ENCODE measurements around the gene CNTN5. TPM values are rescaled to one million over a fixed set of nuclear protein-coding genes. Genes with fewer than 3 reads are reported as not detected.

The CNTN5 gene
- total RNA-seq, 1 donor from 2014 or later = 0.15 TPM

DNA sequence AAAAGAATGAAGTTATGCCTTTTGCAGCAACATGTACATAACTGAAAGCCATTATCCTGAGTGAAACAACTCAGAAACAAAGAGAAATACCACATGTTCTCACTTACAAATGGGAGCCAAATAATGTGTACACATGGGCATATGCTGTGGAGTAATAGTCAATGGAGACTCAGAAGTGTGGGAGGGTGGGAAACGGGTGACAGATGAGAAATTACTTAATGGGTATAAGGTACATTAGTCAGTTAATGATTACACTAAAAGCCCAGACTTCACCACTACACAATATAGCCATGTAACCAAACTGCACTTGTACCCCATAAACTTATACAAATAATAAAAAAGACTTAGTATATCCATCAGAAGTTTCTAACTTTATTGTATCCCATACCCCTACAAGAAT, 992.3 kb downstream of the CNTN5 start:
- H3K27me3 Mint-ChIP-seq (ENCODE audit: unreplicated experiment) = no peaks in the 10 kb centered on the region
- no peak overlapping the region for H3K27ac Mint-ChIP-seq (ENCODE audit: unreplicated experiment)
- TF ChIP-seq, protein P1, sequence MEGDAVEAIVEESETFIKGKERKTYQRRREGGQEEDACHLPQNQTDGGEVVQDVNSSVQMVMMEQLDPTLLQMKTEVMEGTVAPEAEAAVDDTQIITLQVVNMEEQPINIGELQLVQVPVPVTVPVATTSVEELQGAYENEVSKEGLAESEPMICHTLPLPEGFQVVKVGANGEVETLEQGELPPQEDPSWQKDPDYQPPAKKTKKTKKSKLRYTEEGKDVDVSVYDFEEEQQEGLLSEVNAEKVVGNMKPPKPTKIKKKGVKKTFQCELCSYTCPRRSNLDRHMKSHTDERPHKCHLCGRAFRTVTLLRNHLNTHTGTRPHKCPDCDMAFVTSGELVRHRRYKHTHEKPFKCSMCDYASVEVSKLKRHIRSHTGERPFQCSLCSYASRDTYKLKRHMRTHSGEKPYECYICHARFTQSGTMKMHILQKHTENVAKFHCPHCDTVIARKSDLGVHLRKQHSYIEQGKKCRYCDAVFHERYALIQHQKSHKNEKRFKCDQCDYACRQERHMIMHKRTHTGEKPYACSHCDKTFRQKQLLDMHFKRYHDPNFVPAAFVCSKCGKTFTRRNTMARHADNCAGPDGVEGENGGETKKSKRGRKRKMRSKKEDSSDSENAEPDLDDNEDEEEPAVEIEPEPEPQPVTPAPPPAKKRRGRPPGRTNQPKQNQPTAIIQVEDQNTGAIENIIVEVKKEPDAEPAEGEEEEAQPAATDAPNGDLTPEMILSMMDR (IDR thresholded peaks at IDR 0.05; ENCODE audit: unreplicated experiment) = no peak
- no peak for DNase-seq (ENCODE audit: low spot score)
- no peak overlapping the region for H3K4me3 Mint-ChIP-seq (ENCODE audit: unreplicated experiment)
- peaks cover 13% of the 10 kb centered on the region for H3K4me1 Mint-ChIP-seq (ENCODE audit: unreplicated experiment)
- H3K9me3 Mint-ChIP-seq (ENCODE audit: unreplicated experiment) = no peaks in the 10 kb centered on the region
- H3K36me3 Mint-ChIP-seq (ENCODE audit: low read depth, unreplicated experiment) = no peaks in the 10 kb centered on the region

DNA sequence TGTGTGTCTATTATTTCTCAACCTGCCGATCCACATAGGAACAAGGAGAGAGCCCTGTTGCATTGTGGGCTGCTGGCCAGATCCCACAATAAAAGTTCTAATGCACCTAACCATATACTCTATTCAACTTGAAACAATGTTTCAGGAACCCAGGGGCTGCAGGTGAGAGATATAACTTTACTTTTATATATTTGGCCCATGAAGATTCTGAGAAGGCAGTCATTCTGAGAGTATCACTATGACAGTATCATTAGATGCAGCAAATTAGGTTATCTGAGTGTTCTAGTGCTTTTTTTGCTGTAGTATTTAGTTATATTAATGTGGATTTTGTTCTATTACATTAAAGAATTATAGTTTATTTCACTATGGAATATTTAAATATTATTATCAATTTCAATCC, 1011.2 kb downstream of the CNTN5 start:
- Mint-ChIP-seq H3K36me3 (ENCODE audit: low read depth, unreplicated experiment) (no peaks in the 10 kb centered on the region), H3K27ac (ENCODE audit: unreplicated experiment) (no peak overlapping the region), H3K9me3 (ENCODE audit: unreplicated experiment) (no peaks in the 10 kb centered on the region), H3K4me1 (ENCODE audit: unreplicated experiment) (no peaks in the 10 kb centered on the region), H3K4me3 (ENCODE audit: unreplicated experiment) (no peak overlapping the region), H3K27me3 (ENCODE audit: unreplicated experiment) (no peaks in the 10 kb centered on the region)
- TF ChIP-seq, protein P1 (IDR thresholded peaks at IDR 0.05; ENCODE audit: unreplicated experiment) = no peak
- DNase-seq (ENCODE audit: low spot score) = no peak

DNA sequence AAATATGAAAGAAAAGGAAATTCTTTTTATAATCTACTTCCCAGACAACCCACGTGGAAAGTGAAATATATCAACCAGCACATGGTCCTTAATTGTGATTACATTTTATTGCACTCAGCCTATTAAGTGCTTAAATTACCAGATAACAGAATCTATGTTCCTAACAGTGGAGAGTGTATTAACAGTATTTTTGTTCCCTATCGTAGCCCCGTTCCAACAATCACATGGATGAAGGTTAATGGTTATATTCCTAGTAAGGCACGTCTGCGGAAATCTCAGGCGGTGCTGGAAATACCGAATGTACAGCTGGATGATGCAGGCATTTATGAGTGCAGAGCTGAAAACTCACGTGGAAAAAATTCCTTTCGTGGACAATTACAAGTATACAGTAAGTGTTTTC, 1040.3 kb downstream of the CNTN5 start:
- DNase-seq (ENCODE audit: low spot score) = no peak
- TF ChIP-seq, protein P1 (IDR thresholded peaks at IDR 0.05; ENCODE audit: unreplicated experiment) = no peak
- Mint-ChIP-seq H3K4me1 (ENCODE audit: unreplicated experiment) (no peaks in the 10 kb centered on the region), H3K27me3 (ENCODE audit: unreplicated experiment) (no peaks in the 10 kb centered on the region), H3K9me3 (ENCODE audit: unreplicated experiment) (no peaks in the 10 kb centered on the region), H3K27ac (ENCODE audit: unreplicated experiment) (no peak overlapping the region), H3K4me3 (ENCODE audit: unreplicated experiment) (no peak overlapping the region), H3K36me3 (ENCODE audit: low read depth, unreplicated experiment) (no peaks in the 10 kb centered on the region)

DNA sequence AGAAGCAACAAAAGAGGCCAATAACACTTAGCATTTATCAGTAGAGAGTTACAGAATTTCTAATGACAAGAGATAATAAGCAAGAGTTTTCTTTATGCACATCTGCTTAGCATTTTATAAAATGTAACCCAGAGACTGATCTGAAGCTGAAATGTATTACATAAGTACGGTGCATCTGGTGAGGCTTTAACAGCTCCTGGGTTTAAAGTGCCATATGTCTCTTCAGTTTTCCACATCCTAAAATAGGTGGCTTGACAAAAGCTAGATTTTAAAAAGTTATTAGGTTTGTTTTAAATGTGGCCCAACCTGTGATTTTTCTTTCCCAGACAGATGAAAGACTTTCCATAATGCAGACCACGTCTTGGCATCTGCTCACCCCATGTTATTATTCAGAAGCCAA, 1045.7 kb downstream of the CNTN5 start:
- Mint-ChIP-seq H3K9me3 (ENCODE audit: unreplicated experiment) (no peaks in the 10 kb centered on the region), H3K4me3 (ENCODE audit: unreplicated experiment) (no peak overlapping the region), H3K4me1 (ENCODE audit: unreplicated experiment) (no peaks in the 10 kb centered on the region), H3K27ac (ENCODE audit: unreplicated experiment) (no peak overlapping the region), H3K36me3 (ENCODE audit: low read depth, unreplicated experiment) (no peaks in the 10 kb centered on the region), H3K27me3 (ENCODE audit: unreplicated experiment) (no peaks in the 10 kb centered on the region)
- DNase-seq (ENCODE audit: low spot score) = no peak
- TF ChIP-seq, protein P1 (IDR thresholded peaks at IDR 0.05; ENCODE audit: unreplicated experiment) = no peak

DNA sequence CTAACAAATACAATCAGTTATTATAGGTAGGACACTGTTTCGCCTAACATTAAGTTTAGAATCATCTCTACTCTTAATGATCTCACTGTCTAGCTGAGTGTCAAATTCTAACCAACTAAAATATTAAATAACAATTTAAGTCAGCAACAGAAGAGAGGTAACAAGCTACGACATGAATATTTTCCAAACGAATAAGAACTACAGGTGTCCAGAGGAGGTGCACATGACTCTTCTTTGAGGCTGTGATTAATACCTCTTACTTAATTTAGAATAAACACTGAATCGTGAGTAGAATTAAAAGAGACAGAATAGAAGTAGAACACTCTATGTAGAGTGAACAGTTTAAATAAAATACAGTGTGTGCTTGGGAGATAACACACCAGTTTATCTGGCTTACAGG, 1047.4 kb downstream of the CNTN5 start:
- Mint-ChIP-seq H3K4me3 (ENCODE audit: unreplicated experiment) (no peak overlapping the region), H3K27me3 (ENCODE audit: unreplicated experiment) (no peaks in the 10 kb centered on the region), H3K4me1 (ENCODE audit: unreplicated experiment) (no peaks in the 10 kb centered on the region)

More for the DNA sequence above, 1047.4 kb downstream of the CNTN5 start:
- Mint-ChIP-seq H3K36me3 (ENCODE audit: low read depth, unreplicated experiment) (no peaks in the 10 kb centered on the region), H3K9me3 (ENCODE audit: unreplicated experiment) (no peaks in the 10 kb centered on the region), H3K27ac (ENCODE audit: unreplicated experiment) (no peak overlapping the region)
- no peak for DNase-seq (ENCODE audit: low spot score)
- TF ChIP-seq, protein P1 (IDR thresholded peaks at IDR 0.05; ENCODE audit: unreplicated experiment) = no peak

Measured in endothelial cell (in vitro differentiated cells).